ENCODE data around the gene ASIC3.

- no peak for TF ChIP-seq EZH2 (IDR thresholded peaks at IDR 0.05; ENCODE audit: low read length)
- TF ChIP-seq CTCF (optimal IDR thresholded peaks at IDR 0.05 in 1 of 3, IDR thresholded peaks at IDR 0.05 in 1 of 3, conservative IDR thresholded peaks at IDR 0.05 in 1 of 3; ENCODE audit: extremely low read depth in 1 of 3, insufficient read depth in 2 of 3, low read length in 3 of 3) = no peak
Measured at GRCh38 chr7:151088856-151089699, 40.7 kb downstream of the ASIC3 start.
